Measurements from ENCODE around the gene RAB36. TPM values are rescaled to one million over a fixed set of nuclear protein-coding genes. Genes with fewer than 3 reads are reported as not detected.

Gene RAB36
- total RNA-seq, 1 donor from 2014 or later: 9.6 TPM

GRCh38 chr22:23204541-23205157 is 59.4 kb downstream of the RAB36 start:
- TF ChIP-seq CTCF (IDR thresholded peaks at IDR 0.05): no peak
- H3K36me3 ChIP-seq: no peaks in the 10 kb centered on the region
- DNase-seq (peak; percentile 52), ATAC-seq (peak; percentile 68 to 73)
- H3K27ac ChIP-seq: no peak overlapping the region
- no peak overlapping the region for H3K4me3 ChIP-seq
- peaks cover 26% of the 10 kb centered on the region for H3K4me1 ChIP-seq
- H3K9me3 ChIP-seq: no peaks in the 10 kb centered on the region
- intact Hi-C loops (cut with DNase I): no loop called here
- no peaks in the 10 kb centered on the region for H3K27me3 ChIP-seq (ENCODE audit: low read depth)

GRCh38 chr22:23205339-23206049 is 60.2 kb downstream of the RAB36 start:
- Histone ChIP-seq H3K36me3 (no peaks in the 10 kb centered on the region), H3K27ac (no peak overlapping the region), H3K27me3 (ENCODE audit: low read depth) (no peaks in the 10 kb centered on the region), H3K9me3 (no peaks in the 10 kb centered on the region), H3K4me3 (no peak overlapping the region), H3K4me1 (peaks cover 20% of the 10 kb centered on the region)
- DNase-seq (peak; percentile 52), ATAC-seq (peak; percentile 54 to 72)
- intact Hi-C loops (cut with DNase I): no loop called here
- no peak for TF ChIP-seq CTCF (IDR thresholded peaks at IDR 0.05)

- H3K4me1 ChIP-seq: peaks cover 16% of the 10 kb centered on the region
- H3K27me3 ChIP-seq (ENCODE audit: low read depth): no peaks in the 10 kb centered on the region
- TF ChIP-seq CTCF (IDR thresholded peaks at IDR 0.05): no peak
- H3K4me3 ChIP-seq: no peak overlapping the region
- no peaks in the 10 kb centered on the region for H3K9me3 ChIP-seq
- intact Hi-C loops (cut with DNase I): no loop called here
- H3K36me3 ChIP-seq: no peaks in the 10 kb centered on the region
- ATAC-seq (no peak), DNase-seq (no peak)
- no peak overlapping the region for H3K27ac ChIP-seq
Measured at GRCh38 chr22:23206915-23207314, 61.6 kb downstream of the RAB36 start.

DNA sequence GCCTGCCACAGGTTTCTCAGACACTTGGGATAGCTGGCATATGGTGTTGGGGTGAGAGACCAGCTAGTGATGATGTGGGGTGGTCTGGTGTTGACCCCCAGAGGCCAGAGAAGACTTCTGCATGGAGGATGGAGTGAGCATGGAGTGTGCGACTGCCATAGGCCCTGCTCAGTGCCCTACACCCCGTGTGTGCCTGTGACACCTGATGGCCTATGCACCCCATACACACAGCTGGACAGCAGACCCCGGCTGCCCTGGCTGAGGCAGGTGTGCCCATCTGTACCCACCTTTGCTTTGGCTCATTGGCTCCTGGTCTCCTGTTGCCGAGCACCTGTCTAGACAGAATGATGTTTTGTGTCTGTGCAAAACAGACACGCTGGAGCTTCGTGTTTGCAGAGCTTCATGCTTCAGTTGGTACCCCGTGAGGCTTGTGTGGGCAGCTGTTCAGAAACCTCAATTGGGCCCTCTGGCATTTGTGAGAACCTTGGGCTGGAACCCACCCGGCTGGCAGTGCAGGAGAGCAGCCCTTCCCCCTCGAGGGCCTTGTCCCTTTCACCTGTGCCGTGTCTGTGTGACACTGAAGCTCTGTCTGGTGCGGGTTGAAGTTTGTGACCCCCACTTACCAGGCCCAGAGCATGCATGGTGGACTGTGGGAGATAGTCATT is 62.6 kb downstream of the RAB36 start:
- peaks cover 18% of the 10 kb centered on the region for H3K4me1 ChIP-seq
- H3K4me3 ChIP-seq: no peak overlapping the region
- DNase-seq (no peak), ATAC-seq (no peak)
- H3K9me3 ChIP-seq: no peaks in the 10 kb centered on the region
- H3K27me3 ChIP-seq (ENCODE audit: low read depth): no peaks in the 10 kb centered on the region
- no peaks in the 10 kb centered on the region for H3K36me3 ChIP-seq
- intact Hi-C loops (cut with DNase I): no loop called here
- TF ChIP-seq CTCF (IDR thresholded peaks at IDR 0.05): no peak
- no peak overlapping the region for H3K27ac ChIP-seq

DNA sequence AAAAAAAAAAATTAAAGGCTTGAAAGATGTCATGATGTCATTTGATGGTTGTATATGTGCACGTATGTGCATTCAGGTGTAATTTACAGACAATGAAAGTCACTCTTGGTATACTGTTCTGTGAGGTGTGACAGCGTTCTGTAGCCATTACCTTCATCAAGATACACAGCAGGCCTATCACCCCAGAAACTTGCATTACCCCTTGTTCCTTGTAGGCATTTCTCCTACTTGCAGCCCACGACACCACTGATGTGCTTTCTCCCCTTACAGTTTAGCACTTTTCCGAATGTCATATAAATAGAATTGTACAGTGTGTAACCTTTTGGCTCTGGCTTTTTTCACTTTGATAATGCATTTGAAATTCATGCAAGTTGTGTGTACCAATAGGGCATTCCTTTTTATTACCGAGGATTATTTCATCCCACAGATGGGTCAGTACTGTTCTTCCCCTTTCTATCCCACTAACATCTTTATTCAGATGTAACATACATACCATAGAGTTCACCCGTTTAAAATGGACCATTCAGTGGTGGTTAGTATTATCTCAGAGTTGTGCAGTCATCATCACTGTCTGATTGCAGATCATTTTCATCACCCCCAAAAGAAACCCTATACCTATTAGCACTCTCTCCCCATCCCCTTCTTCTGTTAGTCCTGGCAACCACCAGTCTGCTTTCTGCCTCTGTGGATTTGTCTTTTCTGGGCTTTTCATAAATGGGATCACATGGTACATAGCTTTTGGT is 65.3 kb downstream of the RAB36 start:
- Histone ChIP-seq H3K4me3 (no peak overlapping the region), H3K36me3 (no peaks in the 10 kb centered on the region), H3K9me3 (no peaks in the 10 kb centered on the region), H3K27me3 (ENCODE audit: low read depth) (no peaks in the 10 kb centered on the region), H3K27ac (no peak overlapping the region), H3K4me1 (peaks cover 27% of the 10 kb centered on the region)
- intact Hi-C loops (cut with DNase I): no loop called here
- DNase-seq: no peak
- ATAC-seq: no peak
- TF ChIP-seq CTCF (IDR thresholded peaks at IDR 0.05): no peak
